HG02763 (cell line): ENCODE data around the gene PATJ.
"Not testable (repeated sequence)": the region's sequence is repeated elsewhere in the genome, so short reads cannot be mapped to it uniquely, and the experiment has no call there.

Source experiments
- ATAC-seq: cut with Tn5 transposase; IDR thresholded peaks from one replicate; pipeline ENCODE4 v1.9.1; 2021; ENCODE audit warnings: mild to moderate bottlenecking, moderate library complexity; ENCODE audit not compliant: unreplicated experiment

Gene PATJ

GRCh38 chr1:61746813-61747212 is 4.5 kb downstream of the PATJ start:
- ATAC-seq, result no peak

GRCh38 chr1:61748566-61748965 is 6.3 kb downstream of the PATJ start:
- no peak for ATAC-seq

- no peak for ATAC-seq
Observed at GRCh38 chr1:61749574-61749973, 7.3 kb downstream of the PATJ start.

DNA sequence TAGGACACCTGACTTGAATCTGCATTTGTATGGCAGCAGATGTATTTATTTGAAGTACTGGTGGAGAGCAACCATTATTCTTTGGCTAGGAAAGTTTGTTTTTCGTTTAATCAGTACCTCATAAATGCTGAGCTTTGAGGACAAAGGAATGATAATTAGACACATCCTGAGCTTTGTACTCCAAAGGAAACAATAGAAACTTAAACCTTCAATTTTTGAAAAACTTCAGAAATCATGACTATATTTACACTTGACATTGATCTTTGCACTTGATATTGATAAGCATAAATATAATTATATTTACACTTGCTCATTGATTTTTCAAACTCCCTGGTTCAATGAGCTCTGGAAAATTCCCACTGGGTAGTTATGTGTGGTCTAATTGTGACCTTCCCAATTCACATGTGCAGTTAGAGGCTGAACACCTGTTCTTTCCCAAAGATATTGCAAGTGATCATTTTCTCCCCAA is 10.7 kb downstream of the PATJ start:
- no peak for ATAC-seq

DNA sequence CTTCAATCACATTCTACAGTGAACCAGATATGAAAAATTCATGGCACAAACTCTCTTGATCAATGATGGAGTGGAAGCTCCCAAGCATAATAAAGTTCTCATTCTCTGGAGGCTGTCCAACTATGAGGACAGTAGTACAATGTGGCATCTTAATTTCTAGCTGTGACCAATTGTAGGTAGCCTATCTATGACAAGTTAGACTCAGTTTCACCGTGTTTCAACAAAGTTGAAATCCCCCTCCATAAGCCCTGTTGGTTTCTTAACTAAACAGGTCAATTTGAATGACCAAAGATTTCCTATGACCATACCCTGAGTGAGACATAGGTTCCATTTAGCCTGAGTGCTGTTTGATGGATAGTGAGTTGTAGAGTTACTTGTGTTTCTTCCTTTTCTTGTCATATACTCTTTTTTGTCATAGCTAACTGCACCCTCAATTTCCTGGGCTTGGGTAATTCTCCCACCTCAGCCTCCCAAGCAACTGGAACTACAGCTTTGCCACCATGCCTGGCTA is 11.8 kb downstream of the PATJ start:
- ATAC-seq, result no peak

- no peak for ATAC-seq
Observed at GRCh38 chr1:61754545-61754944, 12.3 kb downstream of the PATJ start.

GRCh38 chr1:61756773-61757172 is 14.5 kb downstream of the PATJ start:
- no peak for ATAC-seq

DNA sequence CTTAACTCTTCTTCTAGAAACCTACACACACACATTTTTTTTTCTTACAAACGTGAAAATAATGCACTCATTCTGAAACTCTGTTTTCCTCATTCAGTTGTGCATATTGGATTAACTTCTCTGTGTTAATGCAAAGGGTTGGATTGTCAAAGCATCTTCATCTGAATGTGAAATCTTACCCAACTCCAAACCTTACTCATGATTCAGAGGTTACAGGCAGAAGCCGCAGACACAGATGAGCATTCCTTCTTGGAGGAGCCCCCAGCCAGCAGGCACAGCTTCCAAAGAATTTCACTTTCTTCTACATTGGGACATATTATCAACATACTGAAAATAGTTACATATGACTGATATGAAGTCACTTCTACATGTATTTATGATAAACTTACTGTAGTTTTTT is 15.7 kb downstream of the PATJ start:
- no peak for ATAC-seq

DNA sequence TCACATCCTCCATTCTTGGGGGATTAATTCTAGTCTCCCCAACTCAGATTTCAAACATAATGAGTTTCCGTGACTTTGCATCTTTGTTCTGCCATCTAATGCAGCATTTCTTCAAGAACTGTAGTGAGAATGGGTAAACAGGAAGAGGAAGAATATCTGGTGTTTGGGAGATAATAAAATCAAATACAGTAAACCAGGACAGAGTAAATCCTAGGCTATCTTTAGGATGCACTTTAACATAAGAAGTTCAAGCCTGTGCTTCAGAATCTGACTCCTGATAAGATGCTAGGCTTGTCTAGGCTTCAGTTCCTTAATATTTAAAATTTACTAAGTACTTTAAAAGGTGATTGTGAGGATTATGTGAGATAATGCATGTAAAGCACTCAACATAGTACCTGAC is 27.9 kb downstream of the PATJ start:
- ATAC-seq, result no peak

DNA sequence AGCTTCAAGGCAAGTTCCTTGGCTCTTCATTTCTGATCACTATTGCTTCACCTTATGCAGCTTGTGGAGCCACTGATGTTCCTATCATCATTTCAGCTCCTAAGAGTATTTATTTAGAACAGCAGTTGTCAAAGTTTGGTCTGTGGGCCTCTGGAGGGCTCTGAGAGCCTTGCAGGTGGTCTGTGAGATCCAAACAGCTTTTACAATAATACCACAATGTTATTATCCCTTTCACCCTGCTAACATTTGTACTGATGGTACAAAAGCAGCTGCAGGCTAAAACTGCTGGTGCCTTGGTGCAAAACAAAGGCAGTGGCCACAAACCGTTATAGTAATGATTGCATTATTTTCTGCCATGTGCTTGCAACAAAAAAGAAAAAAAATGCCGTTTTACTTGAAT is 33.8 kb downstream of the PATJ start:
- ATAC-seq, result no peak

DNA sequence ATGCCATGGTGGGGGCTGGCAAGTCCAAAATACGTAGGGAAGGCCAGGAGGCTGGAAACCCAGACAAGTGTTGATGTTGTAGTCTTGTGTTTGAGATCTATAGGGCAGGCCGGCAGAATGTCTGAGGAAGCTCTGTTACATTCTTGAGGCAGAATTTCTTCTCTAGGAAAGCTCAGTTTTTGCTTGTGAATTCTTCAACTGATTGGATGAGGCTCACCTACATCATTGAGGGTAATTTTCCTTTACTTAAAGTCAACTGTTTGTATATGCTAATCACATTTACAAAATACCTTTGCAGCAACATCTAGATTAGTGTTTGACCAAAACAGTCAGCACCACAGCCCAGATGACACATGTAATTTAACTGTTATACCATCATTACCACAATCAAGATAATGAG is 37.0 kb downstream of the PATJ start:
- ATAC-seq, result no peak

GRCh38 chr1:61781151-61781550 is 38.9 kb downstream of the PATJ start:
- ATAC-seq, result no peak

DNA sequence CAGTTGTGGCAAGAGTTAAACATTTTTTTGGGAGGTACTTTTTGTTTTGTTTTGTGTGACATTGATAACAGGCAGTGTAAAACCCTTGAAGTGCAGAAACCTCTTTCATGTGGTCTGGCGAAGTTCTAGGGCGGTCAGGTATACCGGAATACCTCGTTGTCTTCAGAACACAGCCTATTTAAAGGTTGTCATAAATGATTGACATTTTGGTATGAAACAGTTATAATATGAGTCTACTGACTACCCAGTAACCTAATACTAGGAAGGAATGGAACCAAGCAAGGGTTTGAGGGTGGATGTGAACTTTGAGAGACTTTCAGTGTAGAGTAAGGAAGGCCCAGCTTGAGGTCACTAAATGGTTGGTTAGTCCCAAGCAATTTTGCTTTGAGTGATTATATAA is 40.5 kb downstream of the PATJ start:
- no peak for ATAC-seq

GRCh38 chr1:61784726-61785125 is 42.4 kb downstream of the PATJ start:
- ATAC-seq, result no peak

- no peak for ATAC-seq
Observed at GRCh38 chr1:61790837-61791236, 48.6 kb downstream of the PATJ start.

DNA sequence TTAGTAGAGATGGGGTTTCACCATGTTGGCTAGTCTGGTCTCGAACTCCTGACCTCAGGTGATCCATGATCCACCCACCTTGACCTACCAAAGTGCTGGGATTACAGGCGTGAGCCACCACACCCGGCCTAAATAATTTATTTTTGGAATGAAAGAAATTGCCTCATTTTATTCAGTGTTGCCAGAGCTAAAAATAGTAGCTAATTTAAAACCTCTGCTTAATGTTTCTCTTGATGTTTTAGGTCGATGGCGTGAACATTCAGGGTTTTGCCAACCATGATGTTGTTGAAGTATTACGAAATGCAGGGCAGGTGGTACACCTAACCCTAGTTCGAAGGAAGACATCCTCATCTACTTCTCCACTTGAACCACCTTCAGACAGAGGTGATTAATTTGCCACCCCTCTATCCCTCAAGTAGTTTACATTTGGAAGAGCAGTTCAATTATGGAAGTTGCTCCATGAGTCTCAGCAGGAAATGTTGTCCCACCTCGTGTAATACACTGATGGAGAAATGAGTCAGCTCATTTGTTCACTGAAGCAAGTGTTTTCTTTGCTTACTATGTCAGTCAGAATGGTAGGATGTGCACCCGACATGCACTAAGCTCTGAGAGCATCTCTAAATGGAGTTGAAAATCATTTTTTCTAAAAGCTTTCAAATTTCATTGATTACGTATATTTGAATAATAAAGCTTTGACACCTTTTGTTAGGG is 54.9 kb downstream of the PATJ start:
- no peak for ATAC-seq

- not testable (repeated sequence) for ATAC-seq
Observed at GRCh38 chr1:61801047-61801446, 58.8 kb downstream of the PATJ start.

DNA sequence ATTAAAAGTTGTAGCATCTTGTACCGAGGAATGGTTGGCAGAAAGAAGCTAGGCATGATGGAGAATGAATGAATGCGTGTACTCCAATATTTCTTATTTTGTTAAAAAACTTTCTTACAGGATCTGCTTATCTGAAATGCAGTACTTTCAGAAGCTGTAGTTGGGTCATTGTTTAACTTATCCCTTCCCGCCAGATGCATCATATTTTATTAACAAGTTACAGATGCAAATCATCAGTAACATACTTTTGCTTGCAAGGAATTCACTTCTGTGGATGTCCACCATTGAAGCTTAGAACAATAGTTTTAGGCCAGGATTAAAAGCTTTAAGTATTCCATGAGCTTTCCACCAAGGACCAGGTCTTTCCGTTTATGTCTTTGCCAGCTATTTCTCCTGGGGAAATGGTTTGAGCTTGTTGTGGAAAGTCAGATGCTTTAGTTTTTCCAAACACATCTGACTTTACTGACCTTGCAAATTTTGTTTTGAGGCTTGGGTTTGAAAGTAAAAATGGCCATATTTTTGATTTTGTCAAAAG is 65.4 kb downstream of the PATJ start:
- no peak for ATAC-seq

DNA sequence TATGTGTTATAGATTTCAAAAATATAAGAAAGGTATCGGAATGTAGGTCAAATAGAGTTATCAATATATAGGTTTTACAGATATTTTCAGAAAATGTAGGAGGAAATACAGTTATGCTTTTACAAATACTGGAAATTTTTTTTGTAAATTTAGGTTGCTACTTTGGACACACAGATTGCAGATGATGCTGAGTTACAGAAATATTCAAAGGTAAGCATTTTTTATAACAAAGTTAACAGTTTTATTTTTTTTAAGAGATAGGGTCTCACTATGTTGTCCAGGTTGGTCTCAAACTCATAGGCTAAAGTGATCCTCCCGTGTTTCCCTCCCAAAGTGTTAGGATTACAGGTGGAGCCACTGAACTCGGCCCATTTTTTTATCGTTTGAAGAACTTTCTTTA is 66.0 kb downstream of the PATJ start:
- no peak for ATAC-seq

DNA sequence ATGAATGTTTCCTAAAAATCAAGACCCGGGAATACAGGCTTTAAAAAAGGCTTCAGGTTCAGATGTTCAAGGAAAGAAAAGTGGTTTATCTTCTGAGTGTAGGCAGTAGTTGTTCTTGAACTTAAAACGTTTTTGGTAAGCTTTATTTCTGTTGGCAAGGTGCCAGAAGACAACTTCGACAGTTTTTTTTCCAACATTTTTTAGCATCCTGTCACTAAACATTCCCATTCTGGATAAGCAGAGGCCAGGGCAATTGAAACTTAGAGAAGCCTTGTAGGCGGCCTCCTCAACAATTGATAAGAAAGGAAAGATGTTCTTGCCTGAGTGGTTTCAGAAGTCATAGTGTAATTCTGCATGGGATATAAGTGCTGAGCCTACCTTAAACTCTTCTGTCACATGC is 66.7 kb downstream of the PATJ start:
- ATAC-seq, result no peak

DNA sequence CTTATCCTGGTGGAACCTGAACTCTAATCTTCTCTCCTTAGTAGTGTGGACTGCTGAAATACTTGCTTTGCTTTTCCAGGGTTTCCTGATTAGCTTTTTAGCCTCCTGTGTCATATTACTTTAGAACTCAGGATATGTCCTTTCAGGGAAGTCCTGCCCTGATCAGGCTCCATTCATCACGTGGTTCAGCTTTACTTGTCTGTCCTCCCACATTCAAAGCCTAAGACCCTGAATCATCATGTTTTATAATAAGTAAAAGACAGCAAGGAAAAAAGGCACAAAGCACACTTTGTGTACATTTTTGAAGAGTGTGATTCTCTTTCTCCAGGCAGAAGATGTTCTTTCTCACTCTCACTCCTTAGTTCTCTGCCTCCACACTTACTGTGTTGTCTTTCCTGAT is 70.6 kb downstream of the PATJ start:
- ATAC-seq, result no peak

DNA sequence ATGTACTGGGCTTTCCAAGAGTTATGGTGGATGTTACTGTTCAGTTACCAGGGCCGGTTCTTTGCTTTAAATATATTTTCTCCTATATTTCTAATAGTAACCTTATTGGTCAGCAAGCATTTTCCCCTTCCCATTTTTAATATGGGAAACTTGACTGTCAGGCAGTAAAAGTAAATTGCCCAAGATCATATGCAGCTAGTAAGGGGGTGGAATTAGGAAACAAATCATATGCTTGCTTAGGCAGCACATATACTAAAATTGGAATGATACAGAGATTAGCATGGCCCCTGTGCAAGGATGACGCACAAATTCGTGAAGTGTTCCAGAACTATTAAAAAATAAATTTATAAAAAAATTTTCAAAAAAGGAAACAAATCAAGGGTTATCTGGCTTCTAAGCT is 73.9 kb downstream of the PATJ start:
- no peak for ATAC-seq

DNA sequence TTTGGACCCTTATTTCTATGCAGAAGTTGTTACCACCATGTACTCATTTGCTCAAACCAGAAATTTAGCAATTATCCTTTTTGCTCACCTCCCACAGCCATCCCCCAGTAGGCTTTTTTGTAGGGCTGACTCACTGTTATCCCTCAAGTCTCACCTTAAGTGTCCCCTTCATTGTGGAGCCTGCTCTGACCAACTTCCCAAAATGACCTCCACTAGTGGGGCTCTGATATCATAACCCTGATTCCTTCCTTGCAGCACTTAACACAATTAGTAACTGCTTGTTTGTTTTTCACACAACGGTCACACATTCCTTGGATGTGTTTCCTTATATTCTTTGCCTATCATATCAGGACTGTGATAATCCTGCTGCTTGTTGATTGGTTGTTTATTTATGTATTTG is 76.7 kb downstream of the PATJ start:
- ATAC-seq, result no peak
